ENCODE data around the gene MLC1. TPM values are rescaled to one million over a fixed set of nuclear protein-coding genes. Genes with fewer than 3 reads are reported as not detected.

MLC1 gene
- total RNA-seq, 1 donor from 2014 or later: 0.32 TPM

DNA sequence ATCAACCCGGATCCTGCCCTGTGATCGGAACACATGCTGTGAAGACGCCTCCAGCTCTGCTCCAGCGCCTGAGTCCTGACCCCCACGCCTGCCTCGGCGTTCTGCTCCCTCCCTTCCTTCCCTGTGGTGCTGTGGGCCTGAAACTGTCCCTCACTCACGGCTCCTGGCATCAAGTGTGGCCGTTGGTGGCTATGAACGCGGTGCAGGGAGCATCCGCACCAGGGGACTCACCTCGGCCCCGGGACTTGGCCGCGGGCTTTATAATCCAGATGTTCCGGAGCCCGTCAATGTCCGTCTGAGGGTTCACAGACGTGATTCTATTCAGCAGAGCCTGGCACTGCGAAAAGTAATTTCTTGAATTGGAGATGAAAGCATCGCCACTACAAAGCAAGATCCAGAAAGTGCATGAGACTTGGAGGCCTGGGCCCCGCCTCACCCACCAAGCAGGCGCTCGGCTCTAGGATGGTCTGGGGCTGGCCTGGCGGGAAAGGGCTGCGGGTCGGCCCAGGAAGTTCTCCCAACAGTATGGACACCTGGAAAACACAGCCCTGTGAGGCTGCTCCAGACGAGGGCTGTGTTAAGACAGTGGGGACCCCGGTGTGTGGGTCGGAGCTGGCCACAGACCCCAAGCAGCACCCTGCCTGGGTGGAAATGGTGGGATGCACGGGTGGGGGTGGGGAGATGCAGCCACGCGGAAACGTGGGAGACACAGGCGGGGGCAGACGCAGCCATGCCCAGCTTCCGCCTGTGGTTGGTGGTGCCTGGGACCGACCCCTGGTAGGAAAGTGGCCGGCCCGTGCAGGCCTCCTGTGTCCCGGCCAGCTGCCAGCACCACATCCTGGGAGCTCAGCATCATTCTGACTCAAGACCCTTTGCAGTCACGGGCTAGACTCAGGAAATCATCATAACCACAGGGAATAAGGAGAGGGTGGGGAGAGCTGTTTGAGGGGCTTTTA is 50.8 kb downstream of the MLC1 start:
- no peak overlapping the region for H3K27ac ChIP-seq
- intact Hi-C loops (cut with DNase I): no loop called here
- DNase-seq (ENCODE audit: low spot score in 2 of 2): no peak
- H3K4me3 ChIP-seq: no peak overlapping the region
- TF ChIP-seq, protein P1, sequence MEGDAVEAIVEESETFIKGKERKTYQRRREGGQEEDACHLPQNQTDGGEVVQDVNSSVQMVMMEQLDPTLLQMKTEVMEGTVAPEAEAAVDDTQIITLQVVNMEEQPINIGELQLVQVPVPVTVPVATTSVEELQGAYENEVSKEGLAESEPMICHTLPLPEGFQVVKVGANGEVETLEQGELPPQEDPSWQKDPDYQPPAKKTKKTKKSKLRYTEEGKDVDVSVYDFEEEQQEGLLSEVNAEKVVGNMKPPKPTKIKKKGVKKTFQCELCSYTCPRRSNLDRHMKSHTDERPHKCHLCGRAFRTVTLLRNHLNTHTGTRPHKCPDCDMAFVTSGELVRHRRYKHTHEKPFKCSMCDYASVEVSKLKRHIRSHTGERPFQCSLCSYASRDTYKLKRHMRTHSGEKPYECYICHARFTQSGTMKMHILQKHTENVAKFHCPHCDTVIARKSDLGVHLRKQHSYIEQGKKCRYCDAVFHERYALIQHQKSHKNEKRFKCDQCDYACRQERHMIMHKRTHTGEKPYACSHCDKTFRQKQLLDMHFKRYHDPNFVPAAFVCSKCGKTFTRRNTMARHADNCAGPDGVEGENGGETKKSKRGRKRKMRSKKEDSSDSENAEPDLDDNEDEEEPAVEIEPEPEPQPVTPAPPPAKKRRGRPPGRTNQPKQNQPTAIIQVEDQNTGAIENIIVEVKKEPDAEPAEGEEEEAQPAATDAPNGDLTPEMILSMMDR (IDR thresholded peaks at IDR 0.05): no peak
- H3K27me3 ChIP-seq: no peaks in the 10 kb centered on the region
- H3K4me1 ChIP-seq: peaks cover 0 to 2% of the 10 kb centered on the region in 2 donors
- H3K9me3 ChIP-seq: peaks cover 0 to 6% of the 10 kb centered on the region in 2 donors
- H3K36me3 ChIP-seq: no peaks in the 10 kb centered on the region

DNA sequence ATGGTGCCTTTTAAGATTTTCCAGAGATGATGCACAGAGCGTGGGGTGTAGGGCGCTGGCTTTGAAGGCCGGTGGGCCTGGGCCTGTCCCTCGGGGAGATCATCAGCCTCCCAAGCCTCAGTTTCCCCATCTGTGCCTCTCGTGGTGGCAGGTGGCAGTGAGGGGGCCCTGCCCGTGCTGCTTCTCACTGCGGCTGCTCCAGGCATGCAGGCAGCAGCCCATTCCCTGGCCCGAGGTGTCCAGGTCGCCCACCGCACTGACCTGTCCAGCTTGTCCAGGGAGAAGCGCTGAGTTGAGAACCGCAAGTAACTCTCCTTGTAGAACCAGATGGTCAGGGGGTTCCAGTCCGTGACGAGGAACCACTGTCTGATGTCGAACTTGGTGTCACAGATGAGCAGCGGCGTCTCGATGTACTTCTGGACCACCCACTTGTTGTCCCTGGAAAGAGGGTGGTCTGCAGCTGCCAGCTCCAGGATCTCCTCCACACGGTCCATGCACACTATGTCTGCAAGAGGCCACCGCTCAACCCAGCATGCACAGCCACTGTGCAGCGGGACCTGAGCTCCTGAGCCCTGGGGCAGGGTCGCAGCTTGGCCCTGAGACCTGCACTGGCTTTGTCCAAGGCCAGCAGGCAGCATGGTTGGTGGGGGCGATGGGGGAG is 52.2 kb downstream of the MLC1 start:
- DNase-seq (ENCODE audit: low spot score in 2 of 2): no peak
- H3K27me3 ChIP-seq: no peaks in the 10 kb centered on the region

DNA sequence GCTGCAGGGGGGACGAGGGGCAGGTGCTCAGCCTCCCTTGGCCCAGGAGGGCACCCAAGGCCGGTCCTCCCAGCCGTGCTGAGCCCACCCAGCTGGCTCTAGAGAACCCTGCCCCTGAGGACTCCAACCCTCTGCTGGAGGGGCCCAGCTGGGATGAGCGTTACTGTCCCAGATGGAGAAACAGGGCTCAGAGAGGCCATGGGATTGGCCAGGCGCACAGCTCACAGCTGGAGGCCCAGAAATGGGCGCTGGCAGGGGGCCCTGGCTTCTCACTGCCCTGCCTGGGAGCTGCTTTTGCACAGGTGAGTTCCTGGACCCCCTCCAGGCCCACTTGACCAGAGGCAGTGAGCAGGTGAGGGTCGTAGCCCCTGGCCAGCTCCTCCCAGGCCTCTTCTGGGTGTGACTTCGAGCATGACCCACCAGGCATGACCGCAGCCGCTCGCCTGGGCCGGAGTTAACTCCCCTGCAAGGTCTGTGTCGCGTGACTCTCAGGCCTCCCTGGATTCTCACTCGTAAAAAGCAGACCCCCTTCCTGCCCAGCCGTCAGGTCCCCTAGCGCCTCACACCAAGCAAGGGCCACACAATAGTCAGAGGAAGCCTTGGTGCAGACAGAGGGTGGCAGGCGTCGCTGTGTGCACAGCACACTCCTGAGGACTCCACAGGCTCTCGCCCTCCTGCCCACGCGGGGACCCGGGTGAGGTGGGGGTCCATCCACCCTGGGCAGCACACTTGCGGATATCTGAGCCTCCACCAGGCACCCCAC is 52.9 kb downstream of the MLC1 start:
- H3K9me3 ChIP-seq: no peaks in the 10 kb centered on the region
- DNase-seq (ENCODE audit: low spot score in 2 of 2): no peak
- TF ChIP-seq, protein P1 (IDR thresholded peaks at IDR 0.05): no peak
- intact Hi-C loops (cut with DNase I): no loop called here
- H3K4me3 ChIP-seq: no peak overlapping the region
- H3K4me1 ChIP-seq: peaks cover 0 to 2% of the 10 kb centered on the region in 2 donors
- H3K27me3 ChIP-seq: no peaks in the 10 kb centered on the region
- no peak overlapping the region for H3K27ac ChIP-seq
- H3K36me3 ChIP-seq: no peaks in the 10 kb centered on the region

More for the DNA sequence above, 52.2 kb downstream of the MLC1 start:
- Histone ChIP-seq H3K4me3 (no peak overlapping the region), H3K27ac (no peak overlapping the region), H3K4me1 (peaks cover 0 to 2% of the 10 kb centered on the region in 2 donors), H3K9me3 (no peaks in the 10 kb centered on the region), H3K36me3 (no peaks in the 10 kb centered on the region)
- intact Hi-C loops (cut with DNase I): no loop called here
- TF ChIP-seq, protein P1 (IDR thresholded peaks at IDR 0.05): no peak

DNA sequence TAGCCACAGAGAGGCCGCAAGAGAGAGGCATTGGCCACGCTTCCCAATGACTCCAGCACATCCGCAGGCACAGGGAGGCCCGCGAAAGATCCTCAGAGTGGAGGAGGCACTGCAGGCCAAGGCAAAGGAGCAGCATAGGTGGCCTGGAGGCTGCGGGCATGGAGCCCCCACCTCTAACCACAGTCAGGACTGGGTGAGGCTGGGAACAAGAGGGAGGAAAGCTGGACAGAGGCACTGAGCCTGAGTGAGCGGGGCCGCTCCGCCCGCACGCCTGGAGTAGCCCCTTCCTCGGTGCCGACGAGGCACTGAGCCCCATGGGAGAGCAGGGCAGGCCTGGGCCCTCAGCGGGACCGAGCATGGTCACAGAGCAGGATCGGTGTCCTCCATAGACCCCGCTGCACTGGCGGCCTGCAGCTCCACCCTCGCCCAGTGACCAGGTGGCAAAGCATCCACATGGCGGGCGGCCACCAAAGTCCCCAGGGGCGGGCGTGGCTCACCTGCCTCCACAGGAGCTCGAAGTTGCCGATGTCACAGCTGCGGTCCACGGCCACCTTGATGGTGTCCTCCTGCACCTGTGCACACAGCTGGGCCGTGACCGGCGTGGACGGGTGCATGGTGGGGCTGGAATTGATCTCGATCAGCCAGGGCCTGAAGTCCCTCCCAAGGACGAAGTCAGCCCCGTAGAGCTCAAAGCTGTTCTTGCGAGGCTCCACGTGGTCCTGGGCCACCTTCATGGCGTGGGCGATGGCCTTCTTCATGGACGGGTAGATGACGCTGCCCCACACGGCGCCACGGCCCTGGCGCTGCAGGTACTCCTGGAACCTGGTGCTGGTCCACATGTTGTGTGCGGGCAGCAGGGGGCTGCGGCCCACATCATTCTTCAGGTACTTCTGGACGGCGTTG is 53.8 kb downstream of the MLC1 start:
- H3K9me3 ChIP-seq: no peaks in the 10 kb centered on the region
- TF ChIP-seq, protein P1 (IDR thresholded peaks at IDR 0.05): no peak
- H3K36me3 ChIP-seq: no peaks in the 10 kb centered on the region
- intact Hi-C loops (cut with DNase I): no loop called here
- H3K27ac ChIP-seq: no peak overlapping the region
- no peaks in the 10 kb centered on the region for H3K27me3 ChIP-seq
- DNase-seq (ENCODE audit: low spot score in 2 of 2): no peak
- H3K4me3 ChIP-seq: no peak overlapping the region
- peaks cover 0 to 2% of the 10 kb centered on the region in 2 donors for H3K4me1 ChIP-seq
